LNCaP clone FGC (cell line): ENCODE data around the gene KCP.

Experiments
- DNase-seq: peaks from one replicate; pipeline ENCODE4 v3.0.0-alpha.2; 2011; ENCODE audit warnings: low read depth
- H3K4me3 ChIP-seq: 2 replicates; pipeline ENCODE4 v1.5.1; 2011; ENCODE audit warnings: mild to moderate bottlenecking, low read depth, low read length, control low read depth
- TF ChIP-seq, protein P1 (sequence below): IDR thresholded peaks from 2 replicates; pipeline ENCODE4 v1.5.1; 2012; ENCODE audit warnings: mild to moderate bottlenecking; ENCODE audit not compliant: control insufficient read depth, insufficient read depth; ENCODE audit errors: extremely low read depth

The KCP gene

DNA sequence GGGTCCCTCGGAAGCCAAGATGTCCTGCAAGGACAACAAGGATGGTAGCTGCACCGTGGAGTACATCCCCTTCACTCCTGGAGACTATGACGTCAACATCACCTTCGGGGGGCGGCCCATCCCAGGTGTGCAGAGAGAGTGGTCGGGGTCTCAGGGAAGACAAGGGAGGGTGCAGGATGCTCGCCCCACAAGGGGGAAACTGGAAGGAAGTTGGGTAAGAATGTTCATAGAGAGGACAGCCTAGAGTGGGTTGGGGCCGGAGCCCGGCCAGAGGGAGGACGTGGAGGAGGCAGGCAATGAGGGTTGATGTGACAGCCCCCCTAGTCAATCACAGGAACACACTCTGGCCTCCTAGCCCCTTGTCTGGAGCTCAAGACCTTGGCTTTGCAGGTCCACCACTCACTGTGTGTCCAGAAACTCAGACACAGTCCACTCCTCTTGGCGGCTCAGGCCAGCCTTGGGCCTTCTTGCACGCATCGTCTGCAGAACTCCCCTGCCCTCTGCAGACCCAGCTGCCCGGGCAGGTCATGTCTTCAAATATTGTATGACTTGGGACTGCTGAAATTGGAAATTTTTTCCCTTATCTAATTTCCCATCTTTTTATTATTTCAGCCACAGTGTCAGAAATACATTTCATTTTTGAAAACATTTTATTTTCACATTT is 63.6 kb downstream of the KCP start:
- DNase-seq = no peak
- H3K4me3 ChIP-seq = no peak overlapping the region
- TF ChIP-seq, protein P1, sequence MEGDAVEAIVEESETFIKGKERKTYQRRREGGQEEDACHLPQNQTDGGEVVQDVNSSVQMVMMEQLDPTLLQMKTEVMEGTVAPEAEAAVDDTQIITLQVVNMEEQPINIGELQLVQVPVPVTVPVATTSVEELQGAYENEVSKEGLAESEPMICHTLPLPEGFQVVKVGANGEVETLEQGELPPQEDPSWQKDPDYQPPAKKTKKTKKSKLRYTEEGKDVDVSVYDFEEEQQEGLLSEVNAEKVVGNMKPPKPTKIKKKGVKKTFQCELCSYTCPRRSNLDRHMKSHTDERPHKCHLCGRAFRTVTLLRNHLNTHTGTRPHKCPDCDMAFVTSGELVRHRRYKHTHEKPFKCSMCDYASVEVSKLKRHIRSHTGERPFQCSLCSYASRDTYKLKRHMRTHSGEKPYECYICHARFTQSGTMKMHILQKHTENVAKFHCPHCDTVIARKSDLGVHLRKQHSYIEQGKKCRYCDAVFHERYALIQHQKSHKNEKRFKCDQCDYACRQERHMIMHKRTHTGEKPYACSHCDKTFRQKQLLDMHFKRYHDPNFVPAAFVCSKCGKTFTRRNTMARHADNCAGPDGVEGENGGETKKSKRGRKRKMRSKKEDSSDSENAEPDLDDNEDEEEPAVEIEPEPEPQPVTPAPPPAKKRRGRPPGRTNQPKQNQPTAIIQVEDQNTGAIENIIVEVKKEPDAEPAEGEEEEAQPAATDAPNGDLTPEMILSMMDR = no peak

DNA sequence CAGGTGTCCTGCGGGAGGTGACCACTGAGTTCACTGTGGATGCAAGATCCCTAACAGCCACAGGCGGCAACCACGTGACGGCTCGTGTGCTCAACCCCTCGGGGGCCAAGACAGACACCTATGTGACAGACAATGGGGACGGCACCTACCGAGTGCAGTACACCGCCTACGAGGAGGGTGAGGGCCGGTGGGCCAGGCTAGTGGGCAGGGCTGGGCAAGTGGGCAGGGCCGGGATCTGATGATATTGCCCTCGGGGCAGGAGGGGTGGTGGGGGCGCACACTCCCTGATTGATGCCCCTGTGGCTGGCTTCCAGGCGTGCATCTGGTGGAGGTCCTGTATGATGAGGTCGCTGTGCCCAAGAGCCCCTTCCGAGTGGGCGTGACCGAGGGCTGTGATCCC is 64.5 kb downstream of the KCP start:
- DNase-seq = no peak
- no peak overlapping the region for H3K4me3 ChIP-seq
- TF ChIP-seq, protein P1 = no peak

DNA sequence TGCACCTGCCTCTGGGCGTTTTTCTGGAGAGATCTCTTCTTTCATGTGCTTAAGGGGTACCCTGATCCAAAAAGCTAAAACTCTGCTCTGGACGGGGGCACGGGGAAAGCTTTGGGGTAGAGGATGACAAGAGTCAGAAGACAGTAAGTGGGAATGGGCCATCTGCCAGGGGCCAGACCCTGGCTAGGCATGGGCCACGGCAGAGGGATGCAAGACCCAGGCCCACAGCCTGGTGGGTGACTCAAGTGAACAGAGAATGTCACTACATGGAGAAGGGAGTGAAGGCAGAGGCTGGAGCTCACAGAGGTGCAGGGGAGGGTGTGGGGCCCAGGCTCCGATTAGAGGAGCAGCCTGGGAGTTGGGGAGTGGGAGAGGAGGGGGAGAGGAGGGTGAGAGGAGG is 65.0 kb downstream of the KCP start:
- TF ChIP-seq, protein P1 = no peak
- no peak for DNase-seq
- no peak overlapping the region for H3K4me3 ChIP-seq

DNA sequence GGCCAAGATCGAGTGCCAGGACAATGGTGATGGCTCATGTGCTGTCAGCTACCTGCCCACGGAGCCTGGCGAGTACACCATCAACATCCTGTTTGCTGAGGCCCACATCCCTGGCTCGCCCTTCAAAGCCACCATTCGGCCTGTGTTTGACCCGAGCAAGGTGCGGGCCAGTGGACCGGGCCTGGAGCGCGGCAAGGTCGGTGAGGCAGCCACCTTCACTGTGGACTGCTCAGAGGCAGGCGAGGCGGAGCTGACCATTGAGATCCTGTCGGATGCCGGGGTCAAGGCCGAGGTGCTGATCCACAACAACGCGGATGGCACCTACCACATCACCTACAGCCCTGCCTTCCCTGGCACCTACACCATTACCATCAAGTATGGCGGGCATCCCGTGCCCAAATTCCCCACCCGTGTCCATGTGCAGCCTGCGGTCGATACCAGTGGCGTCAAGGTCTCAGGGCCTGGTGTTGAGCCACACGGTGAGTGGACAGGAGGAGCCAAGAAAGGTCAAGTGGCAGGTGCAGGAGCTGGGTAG is 65.7 kb downstream of the KCP start:
- H3K4me3 ChIP-seq = no peak overlapping the region
- DNase-seq = no peak
- TF ChIP-seq, protein P1 = no peak

DNA sequence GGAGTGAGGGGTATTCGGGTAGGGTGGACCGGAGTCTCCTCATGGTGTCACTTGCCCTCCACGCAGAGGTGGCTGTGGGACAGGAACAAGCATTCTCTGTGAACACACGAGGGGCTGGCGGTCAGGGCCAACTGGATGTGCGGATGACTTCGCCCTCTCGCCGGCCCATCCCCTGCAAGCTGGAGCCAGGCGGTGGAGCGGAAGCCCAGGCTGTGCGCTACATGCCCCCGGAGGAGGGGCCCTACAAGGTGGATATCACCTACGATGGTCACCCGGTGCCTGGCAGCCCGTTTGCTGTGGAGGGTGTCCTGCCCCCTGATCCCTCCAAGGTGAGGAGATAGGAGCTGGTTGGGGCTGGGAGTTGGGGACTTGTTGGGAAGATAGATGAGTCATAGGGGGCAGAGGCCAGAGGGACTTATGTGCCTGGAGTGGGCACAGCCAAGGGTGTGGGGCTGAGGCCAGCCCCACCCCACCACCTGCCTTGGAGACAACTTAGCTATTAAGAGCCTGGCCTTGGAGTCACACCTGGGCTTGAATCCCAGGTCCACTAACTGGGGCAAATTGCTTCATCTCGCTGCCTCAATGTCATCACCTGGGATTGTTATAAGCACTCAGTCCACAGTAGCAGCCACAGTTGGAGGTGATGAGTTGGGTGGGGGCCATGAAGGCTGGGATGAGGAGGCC is 66.4 kb downstream of the KCP start:
- TF ChIP-seq, protein P1 = no peak
- H3K4me3 ChIP-seq = no peak overlapping the region
- no peak for DNase-seq

DNA sequence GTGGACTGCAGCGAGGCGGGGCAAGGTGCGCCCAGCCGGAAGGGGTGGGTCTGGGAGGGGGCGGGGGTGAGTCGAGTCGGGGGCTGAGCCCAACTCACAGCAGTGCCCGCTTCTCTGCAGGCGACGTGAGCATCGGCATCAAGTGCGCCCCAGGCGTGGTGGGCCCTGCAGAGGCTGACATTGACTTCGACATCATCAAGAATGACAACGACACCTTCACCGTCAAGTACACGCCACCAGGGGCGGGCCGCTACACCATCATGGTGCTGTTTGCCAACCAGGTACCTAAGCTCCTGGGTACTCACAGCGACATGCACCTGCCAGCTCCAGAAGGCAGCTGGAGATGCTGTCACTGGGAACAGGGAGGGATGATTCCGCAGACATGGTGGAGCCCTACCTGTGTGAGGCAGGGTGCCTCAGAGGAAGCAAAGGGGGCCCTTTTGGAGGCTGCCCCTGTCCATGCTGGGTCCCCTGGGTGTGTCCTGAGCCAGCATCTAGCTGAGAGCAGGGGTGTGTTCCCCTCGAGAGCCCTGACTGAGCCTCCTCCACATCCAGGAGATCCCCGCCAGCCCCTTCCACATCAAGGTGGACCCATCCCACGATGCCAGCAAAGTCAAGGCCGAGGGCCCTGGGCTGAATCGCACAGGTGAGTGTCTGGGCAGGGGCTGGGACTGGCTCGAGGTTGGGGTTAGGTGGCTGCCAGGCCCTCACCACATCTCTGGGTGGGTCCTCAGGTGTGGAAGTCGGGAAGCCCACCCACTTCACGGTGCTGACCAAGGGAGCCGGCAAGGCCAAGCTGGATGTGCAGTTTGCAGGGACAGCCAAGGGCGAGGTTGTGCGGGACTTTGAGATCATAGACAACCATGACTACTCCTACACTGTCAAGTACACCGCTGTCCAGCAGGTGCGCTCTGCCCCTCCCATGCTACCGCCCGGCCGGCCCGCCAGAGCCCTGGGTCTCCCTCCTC is 67.6 kb downstream of the KCP start:
- TF ChIP-seq, protein P1 = no peak
- H3K4me3 ChIP-seq = no peak overlapping the region
- no peak for DNase-seq
